ENCODE data around the gene KLF7.

DNA sequence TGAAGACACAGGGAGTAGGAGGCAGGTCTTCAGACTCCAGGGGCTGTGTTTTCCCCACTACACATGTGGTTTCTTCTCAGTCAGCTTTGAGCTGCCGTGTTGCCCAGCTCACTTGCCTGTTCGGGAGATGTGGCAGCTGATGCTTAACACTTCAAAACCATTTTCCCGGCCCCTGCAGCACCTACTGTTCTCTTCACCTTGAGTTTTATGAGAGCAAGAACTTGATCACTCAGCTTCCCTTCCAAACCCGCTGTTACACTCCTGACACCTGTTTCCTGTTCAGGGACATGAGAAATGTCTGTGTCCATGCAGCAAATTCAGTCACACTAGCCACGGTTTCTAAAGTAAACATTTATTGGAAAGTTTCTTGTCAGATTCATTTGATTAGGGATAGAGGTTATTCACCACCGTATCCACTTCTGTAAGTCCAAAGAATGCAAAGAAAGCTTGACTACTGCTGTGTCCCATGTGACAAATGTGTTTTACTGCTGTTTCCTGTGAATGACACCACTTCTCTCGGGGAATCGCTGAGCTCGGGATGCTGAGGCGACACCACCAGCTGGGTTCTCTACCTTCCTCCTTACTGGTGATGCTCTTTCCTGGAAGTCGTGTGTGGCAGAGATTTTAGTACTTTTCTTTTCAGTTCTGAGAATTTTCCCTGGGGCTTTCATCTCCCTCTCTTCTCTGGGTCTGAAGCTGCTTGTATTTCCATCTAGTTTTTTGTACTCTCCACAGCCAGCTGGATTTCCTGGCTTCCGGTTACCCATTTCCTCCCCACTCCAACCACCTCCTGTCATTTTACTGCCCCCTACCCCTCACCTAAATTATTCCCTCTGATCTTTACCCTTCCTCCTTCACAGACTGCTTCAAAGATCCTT, 91.7 kb downstream of the KLF7 start:
- TF ChIP-seq, protein P1, sequence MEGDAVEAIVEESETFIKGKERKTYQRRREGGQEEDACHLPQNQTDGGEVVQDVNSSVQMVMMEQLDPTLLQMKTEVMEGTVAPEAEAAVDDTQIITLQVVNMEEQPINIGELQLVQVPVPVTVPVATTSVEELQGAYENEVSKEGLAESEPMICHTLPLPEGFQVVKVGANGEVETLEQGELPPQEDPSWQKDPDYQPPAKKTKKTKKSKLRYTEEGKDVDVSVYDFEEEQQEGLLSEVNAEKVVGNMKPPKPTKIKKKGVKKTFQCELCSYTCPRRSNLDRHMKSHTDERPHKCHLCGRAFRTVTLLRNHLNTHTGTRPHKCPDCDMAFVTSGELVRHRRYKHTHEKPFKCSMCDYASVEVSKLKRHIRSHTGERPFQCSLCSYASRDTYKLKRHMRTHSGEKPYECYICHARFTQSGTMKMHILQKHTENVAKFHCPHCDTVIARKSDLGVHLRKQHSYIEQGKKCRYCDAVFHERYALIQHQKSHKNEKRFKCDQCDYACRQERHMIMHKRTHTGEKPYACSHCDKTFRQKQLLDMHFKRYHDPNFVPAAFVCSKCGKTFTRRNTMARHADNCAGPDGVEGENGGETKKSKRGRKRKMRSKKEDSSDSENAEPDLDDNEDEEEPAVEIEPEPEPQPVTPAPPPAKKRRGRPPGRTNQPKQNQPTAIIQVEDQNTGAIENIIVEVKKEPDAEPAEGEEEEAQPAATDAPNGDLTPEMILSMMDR (conservative IDR thresholded peaks at IDR 0.05; ENCODE audit: low read depth, low read length) = no peak
- no peak for TF ChIP-seq EZH2 (IDR thresholded peaks at IDR 0.05; ENCODE audit: low read length, unreplicated experiment)
- no peak for TF ChIP-seq EZH2phosphoT487 (IDR thresholded peaks at IDR 0.05; ENCODE audit: borderline replicate concordance, low read length)

All from PC-3 (cell line).